AG09319 (cell line): ENCODE results near the gene SSH3.

ENCODE experiments used
- DNase-seq: peaks from one replicate; pipeline ENCODE4 v3.0.0-alpha.2; 2010; ENCODE audit warnings: low read depth; ENCODE audit errors: extremely low read depth
- CTCF ChIP-seq: IDR thresholded peaks from 2 replicates; pipeline ENCODE4 v1.5.1; 2011; ENCODE audit warnings: low read depth, mild to moderate bottlenecking, inconsistent platforms, low read length, moderate library complexity

SSH3 gene

GRCh38 chr11:67349928-67350465 lies 46.7 kb downstream of the SSH3 start:
- no peak for DNase-seq
- no peak for TF ChIP-seq CTCF

- DNase-seq = no peak
- peak; percentile 93 for TF ChIP-seq CTCF
Observed at GRCh38 chr11:67351275-67352005, 48.1 kb downstream of the SSH3 start.

GRCh38 chr11:67352546-67353316 lies 49.4 kb downstream of the SSH3 start:
- TF ChIP-seq CTCF = no peak
- no peak for DNase-seq

- peak; percentile 88 for DNase-seq
- no peak for TF ChIP-seq CTCF
Observed at GRCh38 chr11:67353317-67354074, 50.2 kb downstream of the SSH3 start, which contains the start of gene POLD4. POLD4 (minus strand) TSS chr11:67353546; CDS start chr11:67353399, 147 bp downstream.

GRCh38 chr11:67354075-67355022 lies 51.0 kb downstream of the SSH3 start:
- TF ChIP-seq CTCF = peak; percentile 28
- peak; percentile 79 for DNase-seq

- DNase-seq = no peak
- TF ChIP-seq CTCF = no peak
Observed at GRCh38 chr11:67355023-67355793, 51.9 kb downstream of the SSH3 start.
